ENCODE measurements around the gene FRY.

DNA sequence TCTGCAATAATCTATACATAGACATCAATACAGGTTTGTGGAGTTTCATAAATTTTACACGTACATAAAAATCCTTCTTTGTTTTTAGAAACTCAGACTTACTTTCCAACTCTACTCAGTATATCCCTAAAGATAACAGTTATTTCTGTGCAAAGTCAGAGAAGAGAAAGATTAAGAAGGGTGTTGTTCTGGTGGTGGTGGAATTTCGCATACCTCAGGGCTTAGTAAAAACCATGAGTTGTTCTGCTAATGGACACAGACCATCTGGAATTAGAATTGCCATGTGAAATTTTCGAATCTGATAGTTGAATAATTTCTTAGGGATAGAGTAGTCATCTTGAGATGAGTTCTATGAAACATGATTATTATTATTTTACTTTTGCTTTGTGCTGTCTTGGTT, 180.8 kb downstream of the FRY start:
- TF ChIP-seq HCFC1 (IDR thresholded peaks at IDR 0.05; ENCODE audit: low read length) (no peak), PML (IDR thresholded peaks at IDR 0.05; ENCODE audit: low read length) (no peak)
